Neutrophil (primary cell): ENCODE data around the gene GATD1.

Experiments
- H3K27ac ChIP-seq: fragments of 200-600 bp; sonication (generic); 2 replicates; pipeline ENCODE4 v1.5.1; 2016; ENCODE audit warnings: mild to moderate bottlenecking, moderate library complexity
- H3K27me3 ChIP-seq: fragments of 200-600 bp; sonication (generic); 2 replicates; pipeline ENCODE4 v1.6.0; 2016; ENCODE audit warnings: mild to moderate bottlenecking
- H3K36me3 ChIP-seq: fragments of 200-600 bp; sonication (generic); 2 replicates; pipeline ENCODE4 v1.5.1; 2017
- H3K4me1 ChIP-seq, 2 experiments: fragments of 200-600 bp in 1 of 2; sonication (generic) in 1 of 2; 1 replicate in 1 of 2; 2 replicates in 1 of 2; pipeline versions ENCODE4 v1.5.1 to v1.6.1; 2013 to 2016; ENCODE audit warnings: low read depth in 1 of 2, low read length in 1 of 2, mild to moderate bottlenecking in 1 of 2, moderate library complexity in 1 of 2; ENCODE audit not compliant: control insufficient read depth in 1 of 2, insufficient read depth in 1 of 2
- H3K4me3 ChIP-seq, 2 experiments: fragments of 200-600 bp in 1 of 2; sonication (generic) in 1 of 2; 1 replicate in 1 of 2; 2 replicates in 1 of 2; pipeline ENCODE4 v1.5.1; 2013 to 2016; ENCODE audit warnings: low read depth in 1 of 2, low read length in 1 of 2, mild to moderate bottlenecking in 1 of 2, moderate library complexity in 1 of 2
- H3K9me3 ChIP-seq: fragments of 200-600 bp; sonication (generic); 2 replicates; pipeline ENCODE4 v1.5.1; 2016
- TF ChIP-seq, protein P1 (sequence below): fragments of 200-600 bp; sonication (generic); IDR thresholded peaks from 2 replicates; pipeline ENCODE4 v1.5.1; 2016; ENCODE audit warnings: antibody characterized with exemption

GATD1 gene

DNA sequence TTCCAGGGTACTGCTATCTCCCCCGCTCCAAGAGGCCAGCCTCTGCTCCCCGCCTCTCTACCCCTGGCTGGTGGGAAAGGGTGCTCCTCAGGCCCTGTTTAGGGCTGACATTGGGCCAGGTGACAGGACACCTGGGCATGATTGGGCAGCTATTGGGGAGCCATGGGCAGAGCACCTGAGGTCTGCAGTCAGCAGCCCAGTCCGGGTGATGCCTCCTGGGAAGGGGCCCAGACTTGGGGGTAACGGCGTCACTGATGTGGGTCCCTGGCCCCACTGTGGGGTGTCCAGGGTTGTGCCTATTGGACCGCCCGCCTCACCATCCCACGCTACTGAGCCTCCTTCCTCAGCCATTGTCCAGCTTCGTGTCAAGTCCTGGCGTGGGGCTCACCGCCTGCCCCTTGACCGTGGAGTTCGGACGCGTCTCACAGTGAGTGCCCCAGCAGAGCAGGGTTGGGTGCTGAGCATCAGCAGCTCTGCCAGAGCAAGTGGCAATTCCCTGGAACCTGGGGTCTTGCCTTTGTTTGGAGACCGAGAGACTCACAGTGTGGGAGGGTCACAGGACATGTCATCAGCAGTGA lies 2.8 kb upstream of the GATD1 start:
- TF ChIP-seq, protein P1, sequence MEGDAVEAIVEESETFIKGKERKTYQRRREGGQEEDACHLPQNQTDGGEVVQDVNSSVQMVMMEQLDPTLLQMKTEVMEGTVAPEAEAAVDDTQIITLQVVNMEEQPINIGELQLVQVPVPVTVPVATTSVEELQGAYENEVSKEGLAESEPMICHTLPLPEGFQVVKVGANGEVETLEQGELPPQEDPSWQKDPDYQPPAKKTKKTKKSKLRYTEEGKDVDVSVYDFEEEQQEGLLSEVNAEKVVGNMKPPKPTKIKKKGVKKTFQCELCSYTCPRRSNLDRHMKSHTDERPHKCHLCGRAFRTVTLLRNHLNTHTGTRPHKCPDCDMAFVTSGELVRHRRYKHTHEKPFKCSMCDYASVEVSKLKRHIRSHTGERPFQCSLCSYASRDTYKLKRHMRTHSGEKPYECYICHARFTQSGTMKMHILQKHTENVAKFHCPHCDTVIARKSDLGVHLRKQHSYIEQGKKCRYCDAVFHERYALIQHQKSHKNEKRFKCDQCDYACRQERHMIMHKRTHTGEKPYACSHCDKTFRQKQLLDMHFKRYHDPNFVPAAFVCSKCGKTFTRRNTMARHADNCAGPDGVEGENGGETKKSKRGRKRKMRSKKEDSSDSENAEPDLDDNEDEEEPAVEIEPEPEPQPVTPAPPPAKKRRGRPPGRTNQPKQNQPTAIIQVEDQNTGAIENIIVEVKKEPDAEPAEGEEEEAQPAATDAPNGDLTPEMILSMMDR = no peak
- Histone ChIP-seq H3K4me3 (no peak overlapping the region), H3K4me1 (peaks cover 20 to 21% of the 10 kb centered on the region in 2 experiments), H3K27me3 (no peaks in the 10 kb centered on the region), H3K9me3 (no peaks in the 10 kb centered on the region), H3K27ac (no peak overlapping the region), H3K36me3 (no peaks in the 10 kb centered on the region)

DNA sequence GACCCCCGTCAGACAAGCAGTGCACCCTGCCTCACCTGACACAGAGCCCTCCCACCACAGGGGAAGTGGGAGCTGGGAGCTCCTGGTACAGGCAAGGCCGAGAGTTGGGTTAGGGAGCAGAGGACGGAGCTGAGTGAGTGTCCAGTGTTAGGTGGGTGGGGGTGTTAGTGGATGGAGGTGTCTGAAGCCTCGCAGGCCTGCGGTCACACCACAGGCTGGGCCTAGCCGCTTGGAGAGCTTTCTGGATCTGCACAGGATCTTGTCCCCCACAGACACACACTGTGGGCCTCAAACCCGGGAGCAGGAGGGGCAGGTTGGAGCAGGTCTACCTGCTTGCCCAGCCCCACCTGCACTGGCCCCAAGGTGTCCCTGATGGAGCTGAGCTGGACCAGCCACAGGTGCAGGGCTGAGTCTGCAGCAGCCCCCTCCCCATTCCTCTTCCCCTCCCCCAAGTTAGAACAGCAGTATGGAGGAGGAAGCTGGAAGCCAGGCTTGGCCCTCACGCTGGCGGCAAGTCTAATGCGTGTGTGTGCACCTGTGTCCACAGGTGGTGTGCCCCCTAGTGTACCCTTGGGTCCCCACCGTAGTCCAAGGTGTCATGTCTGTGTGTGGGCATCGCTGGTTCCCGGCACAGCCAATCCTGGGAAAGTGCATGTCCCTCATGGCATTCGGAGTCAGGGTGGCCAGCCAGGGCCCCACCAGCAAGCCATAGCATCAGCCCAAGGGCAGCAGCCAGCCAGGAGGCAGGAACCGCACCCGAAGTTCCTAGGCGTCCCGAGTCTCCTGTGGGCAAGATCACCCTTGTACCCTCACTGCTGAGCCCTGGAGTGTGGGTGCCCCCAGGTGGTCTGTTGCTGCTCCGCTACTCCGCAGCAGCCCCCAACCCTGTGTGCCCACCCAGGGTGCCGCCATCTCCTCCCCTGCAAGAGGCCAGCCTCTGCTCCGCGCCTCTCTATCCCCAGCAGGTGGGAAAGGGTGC lies 2.0 kb upstream of the GATD1 start:
- no peaks in the 10 kb centered on the region for H3K9me3 ChIP-seq
- TF ChIP-seq, protein P1 = no peak
- H3K27ac ChIP-seq = no peak overlapping the region
- no peaks in the 10 kb centered on the region for H3K36me3 ChIP-seq
- H3K4me1 ChIP-seq = peaks cover 20 to 21% of the 10 kb centered on the region in 2 experiments
- H3K4me3 ChIP-seq = no peak overlapping the region
- no peaks in the 10 kb centered on the region for H3K27me3 ChIP-seq

DNA sequence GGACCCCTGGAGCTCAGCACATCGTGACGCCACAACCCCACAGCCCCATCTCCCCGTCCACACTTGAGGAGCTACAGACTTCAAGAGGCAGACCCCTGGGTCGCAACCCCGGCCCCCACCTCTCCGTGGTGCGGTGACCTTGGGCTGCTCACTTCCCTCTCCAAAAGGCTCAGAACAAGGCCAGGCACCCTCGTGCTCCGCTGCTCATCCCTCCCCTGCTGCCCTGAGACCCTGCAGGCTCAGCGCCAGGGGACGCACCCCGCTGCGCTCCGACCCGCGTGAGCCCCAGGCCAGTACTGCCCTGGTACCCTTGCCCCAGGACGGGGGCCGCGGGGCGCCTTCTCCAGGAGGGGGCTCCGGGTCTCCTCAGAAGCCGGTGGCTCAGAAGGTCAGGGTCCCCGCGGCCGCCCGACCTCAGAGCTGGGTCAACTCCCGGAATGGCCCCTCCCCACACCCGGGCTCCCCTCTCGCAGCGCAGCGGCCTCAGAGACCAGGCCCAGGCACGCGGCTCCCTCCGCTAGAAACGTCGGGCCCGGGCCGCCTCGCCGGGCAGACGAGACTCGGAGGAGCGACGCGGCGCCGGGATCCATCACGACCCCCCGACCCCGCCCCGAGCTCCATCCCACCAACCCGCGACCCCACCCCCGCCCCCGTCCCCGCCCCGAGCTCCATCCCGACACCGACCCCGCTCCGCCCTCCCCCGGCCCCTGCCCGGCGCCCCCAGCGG lies 563 bp downstream of the GATD1 start:
- peaks cover 20 to 21% of the 10 kb centered on the region in 2 experiments for H3K4me1 ChIP-seq
- H3K36me3 ChIP-seq = peaks cover 4% of the 10 kb centered on the region
- H3K27ac ChIP-seq = peak overlapping the region; percentile 75
- H3K4me3 ChIP-seq = peak overlapping the region; percentile 68 to 95
- H3K9me3 ChIP-seq = no peaks in the 10 kb centered on the region
- H3K27me3 ChIP-seq = no peaks in the 10 kb centered on the region
- TF ChIP-seq, protein P1 = no peak

DNA sequence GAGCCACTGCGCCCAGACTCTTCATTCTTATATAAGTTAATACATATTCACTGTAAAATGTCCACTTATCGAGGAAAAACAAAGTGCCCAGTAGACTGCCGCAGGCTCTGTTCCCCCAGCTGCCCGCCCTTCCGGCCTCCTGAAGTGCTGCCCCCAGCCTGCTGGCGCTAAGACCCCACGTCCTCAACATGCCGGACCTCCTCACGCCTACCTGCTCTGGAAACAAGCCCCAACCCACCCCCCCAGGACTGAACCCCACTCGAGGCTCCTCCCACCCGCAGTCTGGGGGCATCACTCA lies 1.1 kb downstream of the GATD1 start:
- TF ChIP-seq, protein P1 = no peak
- Histone ChIP-seq H3K9me3 (no peaks in the 10 kb centered on the region), H3K4me3 (peak overlapping the region; percentile 68 to 95), H3K27ac (no peak overlapping the region), H3K36me3 (peaks cover 8% of the 10 kb centered on the region), H3K4me1 (peaks cover 20 to 21% of the 10 kb centered on the region in 2 experiments), H3K27me3 (no peaks in the 10 kb centered on the region)

DNA sequence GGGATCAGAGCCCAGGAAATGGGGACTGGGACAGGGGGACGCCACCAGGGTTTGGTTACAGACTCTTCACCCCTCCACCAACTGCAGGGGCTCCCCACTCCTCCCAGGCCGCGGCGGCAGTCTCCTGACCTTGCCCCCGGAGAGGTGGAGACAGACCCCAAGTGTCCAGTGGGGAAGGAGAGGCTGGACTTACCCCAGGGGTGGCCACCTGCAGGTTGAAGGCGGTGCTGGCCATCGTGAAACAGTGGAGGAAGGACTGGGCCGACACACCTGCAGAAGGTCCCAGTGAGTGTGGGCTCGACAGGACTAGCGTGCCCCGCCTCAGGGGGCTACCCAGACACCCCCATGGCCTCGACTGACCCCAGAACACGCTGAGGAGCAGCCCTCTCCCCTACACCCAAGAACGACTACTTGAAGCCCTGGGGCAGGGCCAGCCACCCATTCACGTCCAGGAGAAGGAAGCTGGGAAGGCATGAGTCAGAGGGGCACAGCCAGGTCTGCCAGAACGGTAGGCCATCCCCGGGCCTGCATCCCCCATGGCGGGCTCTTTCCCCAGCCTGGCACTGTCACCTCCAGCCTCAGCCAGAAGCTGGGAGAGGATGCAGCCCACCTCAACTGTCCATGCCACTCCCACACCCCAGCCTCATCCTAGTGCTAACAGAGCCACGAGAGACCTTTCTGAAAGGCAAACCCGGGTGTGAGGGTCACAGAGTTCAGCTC lies 2.3 kb downstream of the GATD1 start:
- Histone ChIP-seq H3K9me3 (no peaks in the 10 kb centered on the region), H3K4me1 (peaks cover 20 to 21% of the 10 kb centered on the region in 2 experiments), H3K27me3 (no peaks in the 10 kb centered on the region), H3K4me3 (no peak overlapping the region), H3K27ac (no peak overlapping the region), H3K36me3 (peaks cover 14% of the 10 kb centered on the region)
- TF ChIP-seq, protein P1 = no peak
